ENCODE data around the gene DDTL. TPM values are rescaled to one million over a fixed set of nuclear protein-coding genes. Genes with fewer than 3 reads are reported as not detected.
"Not testable (repeated sequence)": the region's sequence is repeated elsewhere in the genome, so short reads cannot be mapped to it uniquely, and the experiment has no call there.

Gene DDTL
- total RNA-seq, 1 experiment from 2014 or later, result not detected

GRCh38 chr22:23986538-23987178 lies 20.0 kb downstream of the DDTL start:
- H3K9me2 ChIP-seq (ENCODE audit: insufficient read depth); DNase-seq; H3K27me3 ChIP-seq (ENCODE audit: insufficient read depth, low read depth); POLR2A ChIA-PET (ENCODE audit: unreplicated experiment); H2AFZ ChIP-seq; H3K4me1 ChIP-seq (replicated peaks; ENCODE audit: insufficient read depth); H3K9me3 ChIP-seq (ENCODE audit: insufficient read depth, low read depth); H3K4me3 ChIP-seq; H3K36me3 ChIP-seq (ENCODE audit: low read depth); H3K4me2 ChIP-seq; H3K27ac ChIP-seq; intact Hi-C loops (cut with micrococcal nuclease; ENCODE audit: unreplicated experiment); CTCF ChIA-PET; H3K79me2 ChIP-seq (ENCODE audit: low read depth); H3F3A ChIP-seq (ENCODE audit: insufficient read depth, low read depth); BruUV-seq (replicated peaks); H4K20me1 ChIP-seq (ENCODE audit: insufficient read depth): not testable (repeated sequence)

- H3F3A ChIP-seq (ENCODE audit: insufficient read depth, low read depth); H4K20me1 ChIP-seq (ENCODE audit: insufficient read depth); H3K79me2 ChIP-seq (ENCODE audit: low read depth); H3K27ac ChIP-seq; BruUV-seq (replicated peaks); H3K9me2 ChIP-seq (ENCODE audit: insufficient read depth); H3K9me3 ChIP-seq (ENCODE audit: insufficient read depth, low read depth); H3K4me1 ChIP-seq (replicated peaks; ENCODE audit: insufficient read depth); H3K27me3 ChIP-seq (ENCODE audit: insufficient read depth, low read depth); H3K4me2 ChIP-seq; DNase-seq; POLR2A ChIA-PET (ENCODE audit: unreplicated experiment); intact Hi-C loops (cut with micrococcal nuclease; ENCODE audit: unreplicated experiment); H3K4me3 ChIP-seq; H3K36me3 ChIP-seq (ENCODE audit: low read depth); CTCF ChIA-PET; H2AFZ ChIP-seq: not testable (repeated sequence)
These were observed 23.0 kb downstream of the DDTL start for GRCh38 chr22:23989583-23990244.

- H3K4me3 ChIP-seq; DNase-seq; H3K9me2 ChIP-seq (ENCODE audit: insufficient read depth); H3K9me3 ChIP-seq (ENCODE audit: insufficient read depth, low read depth); H3K27ac ChIP-seq; H4K20me1 ChIP-seq (ENCODE audit: insufficient read depth); H3F3A ChIP-seq (ENCODE audit: insufficient read depth, low read depth); H3K4me1 ChIP-seq (replicated peaks; ENCODE audit: insufficient read depth); H3K4me2 ChIP-seq; POLR2A ChIA-PET (ENCODE audit: unreplicated experiment); BruUV-seq (replicated peaks); H3K27me3 ChIP-seq (ENCODE audit: insufficient read depth, low read depth); H2AFZ ChIP-seq; H3K79me2 ChIP-seq (ENCODE audit: low read depth); H3K36me3 ChIP-seq (ENCODE audit: low read depth); CTCF ChIA-PET; intact Hi-C loops (cut with micrococcal nuclease; ENCODE audit: unreplicated experiment): not testable (repeated sequence)
These were observed 26.4 kb downstream of the DDTL start for GRCh38 chr22:23993080-23993479.

GRCh38 chr22:23993581-23994177 lies 27.0 kb downstream of the DDTL start:
- H3K27me3 ChIP-seq (ENCODE audit: insufficient read depth, low read depth); intact Hi-C loops (cut with micrococcal nuclease; ENCODE audit: unreplicated experiment); H3K27ac ChIP-seq; H3K4me2 ChIP-seq; H3K4me1 ChIP-seq (replicated peaks; ENCODE audit: insufficient read depth); DNase-seq; H3K9me2 ChIP-seq (ENCODE audit: insufficient read depth); H3K36me3 ChIP-seq (ENCODE audit: low read depth); POLR2A ChIA-PET (ENCODE audit: unreplicated experiment); BruUV-seq (replicated peaks); H2AFZ ChIP-seq; H4K20me1 ChIP-seq (ENCODE audit: insufficient read depth); CTCF ChIA-PET; H3K9me3 ChIP-seq (ENCODE audit: insufficient read depth, low read depth); H3K4me3 ChIP-seq; H3F3A ChIP-seq (ENCODE audit: insufficient read depth, low read depth); H3K79me2 ChIP-seq (ENCODE audit: low read depth): not testable (repeated sequence)

GRCh38 chr22:23997092-23997491 lies 30.4 kb downstream of the DDTL start:
- H3K27ac ChIP-seq, result no peak overlapping the region

GRCh38 chr22:23999779-24000178 lies 33.1 kb downstream of the DDTL start:
- H2AFZ ChIP-seq; H3K36me3 ChIP-seq (ENCODE audit: low read depth); H3K79me2 ChIP-seq (ENCODE audit: low read depth); H3K9me3 ChIP-seq (ENCODE audit: insufficient read depth, low read depth); CTCF ChIA-PET; POLR2A ChIA-PET (ENCODE audit: unreplicated experiment); DNase-seq; H3K4me2 ChIP-seq; H3K4me1 ChIP-seq (replicated peaks; ENCODE audit: insufficient read depth); H3K27me3 ChIP-seq (ENCODE audit: insufficient read depth, low read depth); H3K27ac ChIP-seq; BruUV-seq (replicated peaks); H4K20me1 ChIP-seq (ENCODE audit: insufficient read depth); intact Hi-C loops (cut with micrococcal nuclease; ENCODE audit: unreplicated experiment); H3K9me2 ChIP-seq (ENCODE audit: insufficient read depth); H3K4me3 ChIP-seq: not testable (repeated sequence)
- peaks cover 22% of the 10 kb centered on the region for H3F3A ChIP-seq (ENCODE audit: insufficient read depth, low read depth)

More at GRCh38 chr22:23997092-23997491, 30.4 kb downstream of the DDTL start:
- ChIA-PET CTCF (no interaction called here), POLR2A (ENCODE audit: unreplicated experiment) (no interaction called here)
- no peak for TF ChIP-seq CTCF (conservative IDR thresholded peaks at IDR 0.05)
- no peak for TF ChIP-seq EZH2 (IDR thresholded peaks at IDR 0.05; ENCODE audit: low read depth)
- Histone ChIP-seq H2AFZ (no peak overlapping the region), H3K27me3 (ENCODE audit: insufficient read depth, low read depth) (no peaks in the 10 kb centered on the region), H3K36me3 (ENCODE audit: low read depth) (no peaks in the 10 kb centered on the region), H3K79me2 (ENCODE audit: low read depth) (no peaks in the 10 kb centered on the region), H4K20me1 (ENCODE audit: insufficient read depth) (no peaks in the 10 kb centered on the region), H3K4me2 (no peak overlapping the region), H3F3A (ENCODE audit: insufficient read depth, low read depth) (peaks cover 10% of the 10 kb centered on the region; the same call in 1 of the 2 replicates), H3K9me2 (ENCODE audit: insufficient read depth) (no peaks in the 10 kb centered on the region), H3K4me3 (no peak overlapping the region), H3K4me1 (replicated peaks; ENCODE audit: insufficient read depth) (peaks cover 9% of the 10 kb centered on the region), H3K9me3 (ENCODE audit: insufficient read depth, low read depth) (no peaks in the 10 kb centered on the region)
- no TSS peak for BruUV-seq (replicated peaks)
- no peak for DNase-seq
- intact Hi-C loops (cut with micrococcal nuclease; ENCODE audit: unreplicated experiment), result no loop called here

Measured in PC-9 (cell line).